Vagina (tissue), 2 donors: ENCODE measurements around the gene KATNAL1.

Source experiments
- POLR2A ChIP-seq, 2 donors: fragments of 450-650 bp; IDR thresholded peaks; one replicate each; pipeline ENCODE4 v1.6.1; 2017; ENCODE audit warnings: antibody characterized with exemption in 2 of 2, mild to moderate bottlenecking in 2 of 2, moderate library complexity in 2 of 2
- POLR2AphosphoS5 ChIP-seq, 2 donors: sonication (generic); formaldehyde crosslinking; IDR thresholded peaks; one replicate each; pipeline ENCODE4 v1.9.0; 2017; ENCODE audit warnings: antibody characterized with exemption in 2 of 2, mild to moderate bottlenecking in 2 of 2, low read depth in 1 of 2; ENCODE audit not compliant: insufficient read depth in 1 of 2
- TF ChIP-seq, protein P1 (sequence below), 3 experiments: fragments of 450-650 bp in 2 of 3; fragments of 200-600 bp in 1 of 3; sonication (generic) in 1 of 3; IDR thresholded peaks; one replicate each; pipeline ENCODE4 v1.5.1; 2017 to 2019; ENCODE audit warnings: antibody characterized with exemption in 3 of 3, mild to moderate bottlenecking in 2 of 3, moderate library complexity in 2 of 3

DNA sequence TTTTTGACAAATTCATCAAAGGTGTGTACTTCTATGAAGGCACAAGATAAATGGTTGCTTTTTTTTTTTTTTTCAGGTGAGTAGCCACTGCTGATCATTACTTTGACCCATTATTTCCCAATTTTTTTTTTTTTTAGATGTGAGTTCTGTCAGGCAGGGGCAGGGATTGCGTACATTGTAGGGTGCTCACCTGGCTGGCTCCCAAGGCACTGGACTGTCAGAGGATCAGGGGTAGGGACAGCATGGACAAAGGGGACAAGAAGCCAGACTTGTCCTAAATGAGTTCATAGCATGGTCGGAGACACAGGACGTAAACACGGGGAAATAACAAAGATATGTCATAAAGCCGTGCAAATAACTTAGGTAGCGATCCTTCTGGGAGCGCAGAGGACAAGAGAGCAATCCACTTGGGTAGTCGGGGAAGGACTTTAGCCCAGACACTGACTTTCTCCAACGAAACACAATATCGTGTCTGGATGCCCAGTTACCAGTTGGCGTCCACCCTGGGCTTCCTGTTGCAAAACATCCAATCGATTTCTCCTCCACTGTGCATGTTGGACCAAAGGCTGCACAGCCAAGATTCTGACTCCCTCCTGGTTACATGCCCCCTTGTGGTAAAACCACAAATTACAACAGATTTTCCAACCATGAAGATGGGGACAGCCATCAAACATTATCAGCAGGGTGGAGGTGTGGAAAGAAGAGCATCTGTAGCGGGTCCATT is 27.5 kb upstream of the KATNAL1 start:
- TF ChIP-seq, protein P1, sequence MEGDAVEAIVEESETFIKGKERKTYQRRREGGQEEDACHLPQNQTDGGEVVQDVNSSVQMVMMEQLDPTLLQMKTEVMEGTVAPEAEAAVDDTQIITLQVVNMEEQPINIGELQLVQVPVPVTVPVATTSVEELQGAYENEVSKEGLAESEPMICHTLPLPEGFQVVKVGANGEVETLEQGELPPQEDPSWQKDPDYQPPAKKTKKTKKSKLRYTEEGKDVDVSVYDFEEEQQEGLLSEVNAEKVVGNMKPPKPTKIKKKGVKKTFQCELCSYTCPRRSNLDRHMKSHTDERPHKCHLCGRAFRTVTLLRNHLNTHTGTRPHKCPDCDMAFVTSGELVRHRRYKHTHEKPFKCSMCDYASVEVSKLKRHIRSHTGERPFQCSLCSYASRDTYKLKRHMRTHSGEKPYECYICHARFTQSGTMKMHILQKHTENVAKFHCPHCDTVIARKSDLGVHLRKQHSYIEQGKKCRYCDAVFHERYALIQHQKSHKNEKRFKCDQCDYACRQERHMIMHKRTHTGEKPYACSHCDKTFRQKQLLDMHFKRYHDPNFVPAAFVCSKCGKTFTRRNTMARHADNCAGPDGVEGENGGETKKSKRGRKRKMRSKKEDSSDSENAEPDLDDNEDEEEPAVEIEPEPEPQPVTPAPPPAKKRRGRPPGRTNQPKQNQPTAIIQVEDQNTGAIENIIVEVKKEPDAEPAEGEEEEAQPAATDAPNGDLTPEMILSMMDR (IDR thresholded peaks at IDR 0.05) = peak in 1 of 3 experiments; percentile 15
- TF ChIP-seq POLR2A (IDR thresholded peaks at IDR 0.05) = no peak
- TF ChIP-seq POLR2AphosphoS5 (IDR thresholded peaks at IDR 0.05; ENCODE audit: insufficient read depth in 1 of 2, low read depth in 1 of 2) = no peak
